COLO668 (cell line): ENCODE measurements around the gene NEDD4L.
"Not testable (repeated sequence)": the region's sequence is repeated elsewhere in the genome, so short reads cannot be mapped to it uniquely, and the experiment has no call there.

Source experiments
- DNase-seq: peaks from one replicate; lab custom pipeline; 2025; ENCODE audit not compliant: unreplicated experiment; lab: John Stamatoyannopoulos, UW

The NEDD4L gene

GRCh38 chr18:58361212-58361611, 317.2 kb downstream of the NEDD4L start:
- no peak for DNase-seq

- no peak for DNase-seq
Measured at GRCh38 chr18:58362027-58362575, 318.1 kb downstream of the NEDD4L start.

- DNase-seq: no peak
Measured at GRCh38 chr18:58362829-58363271, 318.8 kb downstream of the NEDD4L start.

DNA sequence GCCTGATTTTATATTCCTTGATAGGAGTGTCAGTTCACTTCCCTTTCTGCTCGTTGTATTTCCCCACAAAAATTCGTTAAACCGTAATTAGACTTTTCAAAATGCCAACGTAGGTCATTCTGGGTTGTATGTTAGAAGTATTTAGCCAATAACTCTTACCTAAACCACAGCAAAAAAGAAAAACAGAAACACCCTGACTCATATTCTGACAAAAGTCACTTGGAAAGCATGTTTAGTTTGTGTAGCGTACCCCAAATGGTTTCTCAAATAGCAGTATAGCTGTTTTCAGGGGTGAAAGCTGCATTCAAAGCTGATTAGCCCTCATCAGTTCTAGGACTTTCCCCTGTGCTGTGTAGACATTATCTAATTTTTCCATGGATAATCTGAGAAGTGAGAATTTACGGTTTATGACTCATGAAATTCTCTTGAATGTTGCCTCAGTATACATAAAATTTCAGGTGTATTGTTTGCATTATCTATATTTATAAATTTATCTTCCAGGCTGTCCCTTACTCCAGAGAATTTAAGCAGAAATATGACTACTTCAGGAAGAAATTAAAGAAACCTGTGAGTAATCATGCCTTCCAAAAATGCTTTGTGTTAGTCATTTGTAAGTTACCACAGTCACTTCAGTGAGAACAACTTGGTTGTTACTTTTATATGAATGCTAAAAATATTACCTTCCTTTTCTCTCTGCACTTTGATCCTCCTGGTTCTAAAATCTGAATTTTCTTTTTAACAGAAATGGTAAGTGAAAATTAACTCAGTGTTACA, 319.9 kb downstream of the NEDD4L start:
- DNase-seq: no peak

- DNase-seq: no peak
Measured at GRCh38 chr18:58364876-58365528, 321.0 kb downstream of the NEDD4L start.

GRCh38 chr18:58367425-58368140, 323.6 kb downstream of the NEDD4L start:
- DNase-seq: no peak

DNA sequence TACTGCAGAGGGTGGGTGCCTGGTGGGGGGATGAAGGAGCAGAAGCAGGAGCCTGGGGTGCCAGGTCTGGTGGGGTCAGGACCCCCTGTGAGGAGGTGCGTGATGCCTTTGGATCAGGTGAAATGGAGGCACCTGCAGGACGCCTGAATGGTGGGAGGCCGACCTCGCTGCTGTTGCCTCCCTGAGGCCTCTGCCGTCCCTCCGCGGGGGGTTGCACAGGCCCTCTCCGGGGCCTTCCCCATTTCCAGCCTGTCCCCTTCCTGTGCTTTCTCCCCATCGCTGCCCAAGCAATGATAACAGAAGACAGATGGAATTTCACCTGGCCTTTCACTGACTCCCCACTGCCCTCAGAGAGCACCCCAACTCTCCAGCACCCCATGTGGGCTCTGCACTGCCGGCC, 325.6 kb downstream of the NEDD4L start:
- no peak for DNase-seq

GRCh38 chr18:58370038-58370580, 326.1 kb downstream of the NEDD4L start:
- DNase-seq: no peak

DNA sequence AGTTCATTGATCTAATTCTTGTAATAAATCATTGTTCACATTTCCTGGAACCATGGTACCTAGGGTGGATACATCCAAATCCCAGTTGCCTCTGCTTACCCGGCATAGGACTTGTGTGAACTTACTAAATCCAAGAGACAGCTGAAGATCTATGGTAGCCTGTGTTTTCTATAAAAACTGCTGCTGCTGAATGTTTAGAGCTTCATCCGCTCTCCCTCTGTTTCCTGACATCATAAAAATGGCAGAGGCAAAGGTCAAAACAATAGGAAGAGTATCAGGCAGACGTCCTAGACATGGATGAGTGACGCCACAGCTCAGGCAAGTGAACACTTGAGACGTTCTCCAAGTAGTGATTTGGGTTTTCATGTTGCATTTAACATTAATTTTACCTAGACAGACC, 326.6 kb downstream of the NEDD4L start:
- no peak for DNase-seq

DNA sequence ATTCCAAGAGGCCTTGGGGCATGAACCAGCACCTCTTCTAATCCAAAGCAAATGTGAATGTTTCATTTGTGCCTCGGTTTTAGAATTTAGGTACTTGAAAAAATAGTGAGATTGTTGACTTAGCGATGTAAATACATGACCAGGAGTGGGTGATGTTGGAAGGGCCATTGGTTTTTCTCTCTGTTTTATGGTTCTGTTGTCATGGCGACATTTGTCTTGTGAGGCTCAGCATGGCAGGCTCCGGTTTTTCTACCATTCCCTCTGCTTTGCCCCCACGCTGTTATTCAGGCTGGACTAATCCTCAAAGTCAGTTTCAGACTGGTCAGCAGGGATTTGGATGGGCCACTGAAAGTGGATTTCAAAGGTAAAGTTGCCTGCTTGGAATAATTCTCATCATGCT, 329.5 kb downstream of the NEDD4L start:
- no peak for DNase-seq

DNA sequence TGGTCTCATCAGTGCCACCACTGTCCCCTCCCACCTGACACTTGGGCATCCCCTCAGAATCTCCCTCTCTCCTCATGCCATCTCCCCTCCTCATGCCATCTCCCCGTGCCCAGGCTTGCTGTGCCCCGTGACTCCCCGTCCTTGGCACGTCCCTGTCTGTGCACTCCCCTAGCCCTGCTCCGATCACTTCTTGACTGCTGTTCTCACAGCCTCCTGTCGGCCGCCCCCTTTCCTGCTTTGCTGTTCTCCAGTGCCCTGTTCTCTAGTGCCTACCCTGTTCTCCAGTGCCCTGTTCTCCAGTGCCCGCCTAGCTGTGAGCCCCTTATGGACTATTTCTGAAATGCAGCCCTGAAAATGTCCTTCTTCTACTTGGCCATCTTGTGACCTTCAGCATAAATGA, 331.0 kb downstream of the NEDD4L start:
- DNase-seq: no peak

DNA sequence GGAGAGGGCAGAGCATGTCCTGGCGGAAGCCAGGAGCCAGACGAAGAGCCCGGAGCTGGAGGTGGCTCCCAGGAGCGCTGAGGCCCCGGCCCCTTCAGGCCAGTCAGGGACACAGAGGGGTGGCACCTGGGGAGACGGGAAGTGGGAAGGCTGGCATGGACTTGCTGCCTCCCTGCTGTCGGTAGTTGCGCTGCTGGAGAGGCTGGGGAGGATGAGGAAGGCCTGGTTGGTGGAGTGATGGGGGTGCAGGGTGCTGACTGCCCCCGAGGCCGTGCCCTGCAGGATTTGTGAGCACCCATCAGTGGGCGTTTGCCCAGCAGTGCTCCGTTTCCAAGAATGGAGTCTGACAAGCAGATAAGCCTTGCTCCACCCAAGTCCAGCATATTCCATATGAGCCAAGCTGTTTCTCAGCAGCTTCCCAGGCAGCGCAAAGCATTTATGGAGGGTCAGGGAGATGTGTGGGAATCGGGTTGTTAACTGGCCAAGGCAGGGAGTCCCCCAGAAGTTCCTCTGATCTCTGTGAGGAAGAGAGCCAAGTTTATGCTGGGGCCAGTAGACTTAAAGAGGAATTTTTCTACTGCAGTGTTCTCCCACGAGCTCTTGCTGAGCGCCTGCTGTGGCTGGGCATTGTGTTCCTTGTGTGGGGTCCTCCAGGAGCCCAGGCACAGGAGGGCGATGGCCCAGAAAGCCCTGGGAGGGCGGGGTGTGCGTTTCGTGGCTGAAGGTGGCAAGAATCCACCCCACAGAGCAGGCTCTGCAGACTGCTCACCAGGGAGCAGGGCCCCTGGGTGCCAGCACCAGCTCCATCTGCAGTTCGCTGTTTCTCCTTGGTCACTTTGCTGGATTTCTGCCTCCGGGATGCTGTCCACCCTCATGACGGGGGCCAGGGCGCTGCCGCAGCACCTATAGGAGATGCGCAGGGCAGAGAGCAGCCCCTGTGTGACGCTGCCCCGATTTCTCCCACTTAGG, 334.7 kb downstream of the NEDD4L start:
- no peak for DNase-seq

- no peak for DNase-seq
Measured at GRCh38 chr18:58379443-58379842, 335.4 kb downstream of the NEDD4L start.

DNA sequence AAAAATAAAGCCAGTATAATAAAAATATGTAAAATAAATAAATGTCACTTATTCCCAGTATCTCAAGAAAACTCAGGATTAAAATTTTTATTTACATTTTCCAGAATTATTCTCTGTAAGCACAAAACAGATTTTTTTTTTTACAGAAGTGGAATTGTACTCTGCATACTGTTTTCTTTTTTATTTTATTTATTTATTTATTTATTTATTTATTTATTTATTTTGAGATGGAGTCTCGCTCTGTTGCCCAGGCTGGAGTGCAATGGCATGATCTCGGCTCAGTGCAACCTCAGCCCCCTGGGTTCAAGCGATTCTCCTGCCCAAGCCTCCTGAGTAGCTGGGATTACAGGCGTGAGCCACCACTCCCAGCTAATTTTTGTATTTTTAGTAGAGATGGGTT, 336.1 kb downstream of the NEDD4L start:
- not testable (repeated sequence) for DNase-seq

DNA sequence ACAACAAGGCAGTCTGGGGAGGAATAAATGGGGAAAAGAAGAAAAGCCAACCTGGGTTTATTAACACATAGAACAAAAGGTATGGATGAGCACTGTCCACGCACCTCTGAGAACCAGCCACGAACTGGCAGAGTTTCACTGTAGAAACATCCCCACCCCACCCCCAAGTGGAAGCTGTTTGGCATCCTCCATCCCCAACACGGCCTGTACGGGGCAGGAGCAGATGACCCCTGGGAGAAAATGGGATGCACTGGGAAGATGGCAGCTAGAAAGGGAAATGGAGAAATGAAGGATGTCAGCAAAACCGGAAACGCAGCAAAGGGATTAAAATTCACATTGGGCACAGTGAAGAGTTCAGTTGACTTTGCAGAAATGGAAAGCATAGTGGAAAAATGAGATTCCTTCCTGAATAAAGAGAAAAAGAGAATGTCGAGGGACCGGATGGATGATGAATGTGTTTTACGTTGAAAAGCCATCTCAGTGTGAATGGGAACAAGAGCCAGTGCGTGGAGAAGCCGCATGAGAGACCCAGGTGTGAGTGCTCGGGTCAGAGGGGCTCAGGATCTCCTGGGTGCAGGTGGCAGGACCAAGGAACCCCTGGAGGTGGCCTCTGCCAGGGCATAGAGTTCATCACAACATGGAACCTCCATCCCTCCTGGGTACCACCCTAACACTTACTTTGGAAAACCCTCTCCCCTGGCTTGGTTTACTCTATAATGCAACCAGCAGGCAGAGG, 337.8 kb downstream of the NEDD4L start:
- no peak for DNase-seq

- DNase-seq: no peak
Measured at GRCh38 chr18:58382446-58382845, 338.4 kb downstream of the NEDD4L start.

GRCh38 chr18:58385472-58385871, 341.4 kb downstream of the NEDD4L start:
- DNase-seq: no peak

GRCh38 chr18:58386780-58387179, 342.8 kb downstream of the NEDD4L start:
- DNase-seq: no peak

- no peak for DNase-seq
Measured at GRCh38 chr18:58387716-58388115, 343.7 kb downstream of the NEDD4L start.

GRCh38 chr18:58388736-58389135, 344.7 kb downstream of the NEDD4L start:
- no peak for DNase-seq
